ENCODE data around the gene WDFY4. TPM values are rescaled to one million over a fixed set of nuclear protein-coding genes. Genes with fewer than 3 reads are reported as not detected.

WDFY4 gene
- total and polyA plus RNA-seq, 2 of the 4 experiments (the other 2 are of a cell fraction) = not detected

- POLR2A ChIA-PET (ENCODE audit: unreplicated experiment) = no interaction called here
- H2BK15ac ChIP-seq (ENCODE audit: low read depth, low read length) = no peak overlapping the region
- no peak overlapping the region for H3K23ac ChIP-seq (ENCODE audit: low read depth, low read length)
- H3K36me3 ChIP-seq (ENCODE audit: control insufficient read depth, insufficient read depth, low read length) = no peaks in the 10 kb centered on the region
- H3K9me3 ChIP-seq (ENCODE audit: control insufficient read depth, insufficient read depth, low read length) = no peaks in the 10 kb centered on the region
- no peak overlapping the region for H2BK120ac ChIP-seq (ENCODE audit: low read depth, low read length)
- CTCF ChIA-PET = interaction anchor here (0.6 kb wide), 1 partner anchor 16 kb away, joined by 3 read pairs; no protein-coding TSS in a partner anchor
- dilution Hi-C loops (cut with HindIII; ENCODE audit: low sequenced_read_pairs, unreplicated experiment) (no loop called here), intact Hi-C loops (cut with micrococcal nuclease) (no loop called here), in situ Hi-C loops (cut with MboI; ENCODE audit: low sequenced_read_pairs) (no loop called here)
- no peaks in the 10 kb centered on the region for H3K27me3 ChIP-seq (ENCODE audit: control insufficient read depth, insufficient read depth, low read length)
- no TSS peak for BruUV-seq (replicated peaks)
- no peaks in the 10 kb centered on the region for H4K20me1 ChIP-seq (ENCODE audit: insufficient read depth, low read length)
- H4K5ac ChIP-seq (ENCODE audit: low read depth, low read length) = no peak overlapping the region
- peaks cover 8 to 11% of the 10 kb centered on the region in 2 experiments; a peak in 2 of 4 replicates for H3K79me1 ChIP-seq (ENCODE audit: low read depth in 1 of 2, low read length in 2 of 2)
- no peak overlapping the region for H4K8ac ChIP-seq (ENCODE audit: low read depth in 2 of 2, low read length in 2 of 2)
- peaks cover 7% of the 10 kb centered on the region; the same call in 1 of the 2 replicates for H3K4me1 ChIP-seq (ENCODE audit: control insufficient read depth, insufficient read depth, low read length)
- no peak overlapping the region for H3K56ac ChIP-seq (ENCODE audit: extremely low read depth, insufficient read depth, low read length)
- no peak overlapping the region for H2BK20ac ChIP-seq (ENCODE audit: low read depth, low read length)
- H2AK5ac ChIP-seq (ENCODE audit: low read depth, low read length) = no peak overlapping the region
- H2BK5ac ChIP-seq (ENCODE audit: low read depth, low read length, poor library complexity, severe bottlenecking) = no peak overlapping the region
- no peak overlapping the region for H2AFZ ChIP-seq (replicated peaks; ENCODE audit: low read length, poor library complexity)
- no peak overlapping the region for H3K4ac ChIP-seq (ENCODE audit: low read depth, low read length)
- no peak overlapping the region for H3K14ac ChIP-seq (replicated peaks; ENCODE audit: low read depth, low read length)
- WGBS, 2 experiments (ENCODE audit: extremely low coverage in 2 of 2, insufficient read length in 1 of 2) = no CpG with 5 or more reads among the region's 4 CpGs
- H3K9ac ChIP-seq (ENCODE audit: low read depth, low read length) = no peak overlapping the region
- no peak overlapping the region for H3K4me3 ChIP-seq (ENCODE audit: insufficient read depth, low read depth, low read length)
- H3K27ac ChIP-seq (ENCODE audit: insufficient read depth, low read length) = no peak overlapping the region
- peaks cover 5% of the 10 kb centered on the region; the same call in 1 of the 2 replicates for H3K9me1 ChIP-seq (ENCODE audit: insufficient read depth, low read length)
- TF ChIP-seq MAZ (IDR thresholded peaks at IDR 0.05; ENCODE audit: borderline replicate concordance, low read depth, low read length) (no peak), SMC3 (IDR thresholded peaks at IDR 0.05; ENCODE audit: low read depth, low read length) (no peak), NFE2L2 (IDR thresholded peaks at IDR 0.05; ENCODE audit: low read depth, low read length) (no peak), BHLHE40 (IDR thresholded peaks at IDR 0.05; ENCODE audit: low read depth, low read length) (no peak), CHD1 (IDR thresholded peaks at IDR 0.05; ENCODE audit: low read depth, low read length) (no peak)
- TF ChIP-seq, protein P1, sequence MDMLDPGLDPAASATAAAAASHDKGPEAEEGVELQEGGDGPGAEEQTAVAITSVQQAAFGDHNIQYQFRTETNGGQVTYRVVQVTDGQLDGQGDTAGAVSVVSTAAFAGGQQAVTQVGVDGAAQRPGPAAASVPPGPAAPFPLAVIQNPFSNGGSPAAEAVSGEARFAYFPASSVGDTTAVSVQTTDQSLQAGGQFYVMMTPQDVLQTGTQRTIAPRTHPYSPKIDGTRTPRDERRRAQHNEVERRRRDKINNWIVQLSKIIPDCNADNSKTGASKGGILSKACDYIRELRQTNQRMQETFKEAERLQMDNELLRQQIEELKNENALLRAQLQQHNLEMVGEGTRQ (IDR thresholded peaks at IDR 0.05; ENCODE audit: low read depth, low read length) = no peak
- DNase-seq (no peak), ATAC-seq (ENCODE audit: low read depth) (no peak)
- H2AK9ac ChIP-seq (replicated peaks; ENCODE audit: low read depth, low read length, poor library complexity) = no peak overlapping the region
- no peak overlapping the region for H3K4me2 ChIP-seq (ENCODE audit: low read depth, low read length)
- H4K91ac ChIP-seq (ENCODE audit: insufficient read depth, low read depth, low read length) = no peak overlapping the region
- no peak overlapping the region for H3K18ac ChIP-seq (ENCODE audit: low read depth, low read length)
Measured at GRCh38 chr10:48651839-48652238, 32.8 kb upstream of the WDFY4 start.

Data from IMR-90 (cell line).